Fibroblast of pulmonary artery (primary cell): ENCODE results near the gene NLRP3.
"Not testable (repeated sequence)": the region's sequence is repeated elsewhere in the genome, so short reads cannot be mapped to it uniquely, and the experiment has no call there.

Experiments used
- DNase-seq: peaks from one replicate; pipeline ENCODE4 v3.0.0-alpha.2; 2010; ENCODE audit warnings: low read depth
- H3K4me3 ChIP-seq: replicated peaks from 2 replicates; pipeline ENCODE4 v1.5.1; 2011; ENCODE audit warnings: low read depth, mild to moderate bottlenecking, control low read depth, low read length, moderate library complexity
- TF ChIP-seq, protein P1 (sequence below): IDR thresholded peaks from 2 replicates; pipeline ENCODE4 v1.5.1; 2011; ENCODE audit warnings: mild to moderate bottlenecking, control low read depth, low read length, inconsistent platforms; ENCODE audit errors: missing control alignments

The NLRP3 gene

DNA sequence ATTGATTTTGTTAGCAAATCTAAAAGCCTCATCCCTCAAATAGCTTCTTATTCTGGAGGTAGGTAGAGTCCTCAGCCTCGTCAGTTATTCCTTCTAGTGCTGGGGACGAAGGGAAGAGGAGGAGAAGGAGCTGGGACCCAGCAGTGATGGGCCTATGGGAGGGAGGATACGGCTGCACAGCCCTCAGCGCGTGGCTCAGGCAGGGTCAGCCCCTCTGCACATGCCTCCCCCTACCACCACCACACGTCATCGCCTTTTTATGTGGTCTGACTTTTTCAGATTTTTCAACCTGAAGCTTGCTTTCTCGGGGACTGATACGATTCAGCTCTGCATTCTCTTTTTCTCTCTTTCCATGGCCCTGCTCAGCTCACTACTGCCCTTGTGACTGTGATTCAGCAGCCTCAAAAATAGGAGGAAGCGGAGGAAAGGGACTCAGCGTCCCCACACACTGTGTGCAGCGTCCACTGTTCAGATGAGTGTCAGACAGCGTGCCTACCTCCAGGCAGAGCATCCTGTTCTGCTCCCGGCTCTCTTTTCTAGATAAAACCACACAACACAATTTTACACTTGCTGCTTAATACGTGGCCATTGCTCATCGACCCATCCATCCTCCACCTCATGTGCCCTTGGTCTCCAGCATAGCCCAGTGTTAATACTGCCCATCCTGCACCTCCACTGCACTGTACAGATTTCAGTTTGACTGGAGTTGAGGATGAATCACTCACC, 41.1 kb downstream of the NLRP3 start:
- H3K4me3 ChIP-seq = no peak overlapping the region
- TF ChIP-seq, protein P1, sequence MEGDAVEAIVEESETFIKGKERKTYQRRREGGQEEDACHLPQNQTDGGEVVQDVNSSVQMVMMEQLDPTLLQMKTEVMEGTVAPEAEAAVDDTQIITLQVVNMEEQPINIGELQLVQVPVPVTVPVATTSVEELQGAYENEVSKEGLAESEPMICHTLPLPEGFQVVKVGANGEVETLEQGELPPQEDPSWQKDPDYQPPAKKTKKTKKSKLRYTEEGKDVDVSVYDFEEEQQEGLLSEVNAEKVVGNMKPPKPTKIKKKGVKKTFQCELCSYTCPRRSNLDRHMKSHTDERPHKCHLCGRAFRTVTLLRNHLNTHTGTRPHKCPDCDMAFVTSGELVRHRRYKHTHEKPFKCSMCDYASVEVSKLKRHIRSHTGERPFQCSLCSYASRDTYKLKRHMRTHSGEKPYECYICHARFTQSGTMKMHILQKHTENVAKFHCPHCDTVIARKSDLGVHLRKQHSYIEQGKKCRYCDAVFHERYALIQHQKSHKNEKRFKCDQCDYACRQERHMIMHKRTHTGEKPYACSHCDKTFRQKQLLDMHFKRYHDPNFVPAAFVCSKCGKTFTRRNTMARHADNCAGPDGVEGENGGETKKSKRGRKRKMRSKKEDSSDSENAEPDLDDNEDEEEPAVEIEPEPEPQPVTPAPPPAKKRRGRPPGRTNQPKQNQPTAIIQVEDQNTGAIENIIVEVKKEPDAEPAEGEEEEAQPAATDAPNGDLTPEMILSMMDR = no peak
- no peak for DNase-seq

DNA sequence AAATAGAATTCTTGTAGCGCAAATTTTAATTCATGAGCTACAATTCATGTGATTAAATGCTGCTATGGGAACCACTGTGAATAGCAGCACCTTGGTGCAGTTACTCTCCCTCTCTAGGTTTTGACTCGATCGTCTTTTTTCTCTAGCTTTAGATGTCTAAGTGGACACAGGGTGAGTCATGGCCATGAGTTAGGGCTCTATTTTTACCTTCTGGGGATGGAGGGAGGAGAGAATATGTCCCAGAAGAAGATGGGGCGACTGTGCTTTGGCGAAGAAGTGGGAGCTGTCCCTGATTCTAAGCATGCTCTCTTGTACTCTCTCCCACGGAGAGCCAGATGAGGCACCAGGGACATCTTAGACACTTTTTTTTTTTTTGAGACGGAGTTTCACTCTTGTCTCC, 43.5 kb downstream of the NLRP3 start:
- TF ChIP-seq, protein P1 = no peak
- DNase-seq = no peak
- no peak overlapping the region for H3K4me3 ChIP-seq

- DNase-seq = no peak
- no peak overlapping the region for H3K4me3 ChIP-seq
- TF ChIP-seq, protein P1 = no peak
Measured at GRCh38 chr1:247465796-247466195, 49.8 kb downstream of the NLRP3 start.

- DNase-seq = no peak
- TF ChIP-seq, protein P1 = no peak
- H3K4me3 ChIP-seq = no peak overlapping the region
Measured at GRCh38 chr1:247467129-247467528, 51.2 kb downstream of the NLRP3 start.

GRCh38 chr1:247468481-247469140, 52.6 kb downstream of the NLRP3 start:
- H3K4me3 ChIP-seq = no peak overlapping the region
- TF ChIP-seq, protein P1 = no peak
- no peak for DNase-seq

- DNase-seq = no peak
- no peak overlapping the region for H3K4me3 ChIP-seq
- TF ChIP-seq, protein P1 = no peak
Measured at GRCh38 chr1:247469141-247469535, 53.2 kb downstream of the NLRP3 start.

- DNase-seq, H3K4me3 ChIP-seq: not testable (repeated sequence)
Measured at GRCh38 chr1:247470942-247471429, 55.0 kb downstream of the NLRP3 start.
